Uterus (tissue), 2 donors: ENCODE data around the gene CFAP141.

Experiments used
- CTCF ChIP-seq, 4 experiments: fragments of 200-600 bp in 2 of 4; fragments of 450-650 bp in 2 of 4; sonication (generic) in 2 of 4; IDR thresholded peaks; one replicate each; pipeline ENCODE4 v1.5.1; 2016 to 2019; ENCODE audit warnings: antibody characterized with exemption in 4 of 4, mild to moderate bottlenecking in 2 of 4, moderate library complexity in 1 of 4
- POLR2A ChIP-seq, 2 donors: fragments of 450-650 bp; IDR thresholded peaks; one replicate each; pipeline ENCODE4 v1.6.1; 2016; ENCODE audit warnings: antibody characterized with exemption in 2 of 2, mild to moderate bottlenecking in 1 of 2, moderate library complexity in 1 of 2

GRCh38 chr1:154167461-154167860 lies 38.7 kb downstream of the CFAP141 start:
- TF ChIP-seq POLR2A (IDR thresholded peaks at IDR 0.05) (no peak), CTCF (IDR thresholded peaks at IDR 0.05) (no peak)
